ENCODE results near the gene PCGF2.

PCGF2 gene

GRCh38 chr17:38721802-38722201 is 26.3 kb downstream of the PCGF2 start:
- DNase-seq (ENCODE audit: extremely low read depth, low read depth): no peak
- no peak for TF ChIP-seq CTCF (IDR thresholded peaks at IDR 0.05; ENCODE audit: low read depth, low read length)

GRCh38 chr17:38720941-38721340 is 27.2 kb downstream of the PCGF2 start:
- no peak for TF ChIP-seq CTCF (IDR thresholded peaks at IDR 0.05; ENCODE audit: low read depth, low read length)
- DNase-seq (ENCODE audit: extremely low read depth, low read depth): no peak

- DNase-seq (ENCODE audit: extremely low read depth, low read depth): no peak
Observed at GRCh38 chr17:38719943-38720641, 28.0 kb downstream of the PCGF2 start.

GRCh38 chr17:38719289-38719942 is 28.7 kb downstream of the PCGF2 start:
- DNase-seq (ENCODE audit: extremely low read depth, low read depth): no peak
- TF ChIP-seq CTCF (IDR thresholded peaks at IDR 0.05; ENCODE audit: low read depth, low read length): no peak

More at GRCh38 chr17:38719943-38720641, 28.0 kb downstream of the PCGF2 start:
- TF ChIP-seq CTCF (IDR thresholded peaks at IDR 0.05; ENCODE audit: low read depth, low read length): no peak

GRCh38 chr17:38717139-38717745 is 30.9 kb downstream of the PCGF2 start:
- DNase-seq (ENCODE audit: extremely low read depth, low read depth): no peak
- no peak for TF ChIP-seq CTCF (IDR thresholded peaks at IDR 0.05; ENCODE audit: low read depth, low read length)

- no peak for TF ChIP-seq CTCF (IDR thresholded peaks at IDR 0.05; ENCODE audit: low read depth, low read length)
- DNase-seq (ENCODE audit: extremely low read depth, low read depth): no peak
Observed at GRCh38 chr17:38716368-38717005, 31.6 kb downstream of the PCGF2 start.

Data from AG09319 (cell line).